Transverse colon (tissue), 4 donors: ENCODE measurements around the gene AQP12A.

Experiments used
- POLR2A ChIP-seq: fragments of 450-650 bp; IDR thresholded peaks from one replicate; pipeline ENCODE4 v1.6.1; 2016; ENCODE audit warnings: antibody characterized with exemption, mild to moderate bottlenecking, moderate library complexity
- POLR2AphosphoS5 ChIP-seq, 3 donors: sonication (generic); formaldehyde crosslinking; IDR thresholded peaks; one replicate each; pipeline ENCODE4 v1.6.1; 2016; ENCODE audit warnings: antibody characterized with exemption in 3 of 3
- TF ChIP-seq, protein P1 (sequence below), 5 experiments: fragments of 200-600 bp in 3 of 5; fragments of 450-650 bp in 2 of 5; sonication (generic) in 3 of 5; IDR thresholded peaks; 1 replicate in 2 of 5; 2 replicates in 3 of 5; pipeline ENCODE4 v1.5.1; 2016 to 2017; ENCODE audit warnings: antibody characterized with exemption in 5 of 5, inconsistent platforms in 3 of 5, mild to moderate bottlenecking in 2 of 5, moderate library complexity in 1 of 5

DNA sequence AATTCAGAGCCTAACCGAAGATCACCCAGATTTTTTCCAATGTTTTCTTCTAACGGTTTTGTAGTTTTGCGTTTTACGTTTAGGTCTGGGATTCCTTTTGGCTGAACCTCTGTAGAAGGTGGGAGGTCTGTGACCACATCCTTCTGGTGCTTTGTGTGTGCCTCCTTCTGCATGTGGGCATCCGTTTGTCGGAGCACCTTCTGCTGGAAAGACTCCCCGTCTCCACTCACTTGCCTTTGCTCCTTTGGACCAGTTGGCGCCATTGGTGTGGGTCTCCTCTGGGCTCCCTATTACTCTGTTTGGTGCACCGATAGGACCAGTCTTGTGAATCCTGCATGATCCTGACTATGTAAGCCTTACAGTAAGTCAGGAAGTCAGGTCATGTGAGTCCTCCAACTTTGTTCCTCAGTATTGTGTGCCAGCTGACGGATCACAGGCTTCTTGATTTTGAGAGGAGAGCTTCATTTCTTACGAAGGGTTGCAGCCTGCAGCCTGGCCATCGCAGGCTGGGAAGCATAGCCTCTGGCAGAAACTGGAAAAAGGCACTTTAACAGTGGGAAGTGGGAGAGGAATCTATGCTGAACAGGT is 13.6 kb downstream of the AQP12A start:
- TF ChIP-seq POLR2A (no peak), POLR2AphosphoS5 (IDR thresholded peaks at IDR 0.05) (no peak)
- TF ChIP-seq, protein P1, sequence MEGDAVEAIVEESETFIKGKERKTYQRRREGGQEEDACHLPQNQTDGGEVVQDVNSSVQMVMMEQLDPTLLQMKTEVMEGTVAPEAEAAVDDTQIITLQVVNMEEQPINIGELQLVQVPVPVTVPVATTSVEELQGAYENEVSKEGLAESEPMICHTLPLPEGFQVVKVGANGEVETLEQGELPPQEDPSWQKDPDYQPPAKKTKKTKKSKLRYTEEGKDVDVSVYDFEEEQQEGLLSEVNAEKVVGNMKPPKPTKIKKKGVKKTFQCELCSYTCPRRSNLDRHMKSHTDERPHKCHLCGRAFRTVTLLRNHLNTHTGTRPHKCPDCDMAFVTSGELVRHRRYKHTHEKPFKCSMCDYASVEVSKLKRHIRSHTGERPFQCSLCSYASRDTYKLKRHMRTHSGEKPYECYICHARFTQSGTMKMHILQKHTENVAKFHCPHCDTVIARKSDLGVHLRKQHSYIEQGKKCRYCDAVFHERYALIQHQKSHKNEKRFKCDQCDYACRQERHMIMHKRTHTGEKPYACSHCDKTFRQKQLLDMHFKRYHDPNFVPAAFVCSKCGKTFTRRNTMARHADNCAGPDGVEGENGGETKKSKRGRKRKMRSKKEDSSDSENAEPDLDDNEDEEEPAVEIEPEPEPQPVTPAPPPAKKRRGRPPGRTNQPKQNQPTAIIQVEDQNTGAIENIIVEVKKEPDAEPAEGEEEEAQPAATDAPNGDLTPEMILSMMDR (IDR thresholded peaks at IDR 0.05), result no peak
